IMR-90 (cell line): ENCODE measurements around the gene YKT6. TPM values are rescaled to one million over a fixed set of nuclear protein-coding genes. Genes with fewer than 3 reads are reported as not detected.

Source experiments
- ATAC-seq: fragments of 200-7000 bp; cut with Tn5 transposase; 2 replicates; pipeline ENCODE4 v1.9.1; 2020; ENCODE audit warnings: low read depth, mild to moderate bottlenecking, moderate library complexity
- BruUV-seq: library from RNA; stranded (reverse); fragments of 400-500 nt; replicated peaks from 2 replicates; lab custom pipeline; 2021; lab: Mats Ljungman, UMichigan
- CTCF ChIA-PET: fragments of 300-600 bp; formaldehyde crosslinking; extraction: SDS; loops from one replicate; lab custom pipeline; 2021; ENCODE audit warnings: antibody characterized with exemption; lab: Yijun Ruan, JAX
- POLR2A ChIA-PET: fragments of 300-600 bp; sonication (Branson Sonifier 250); formaldehyde crosslinking; loops from one replicate; lab custom pipeline; 2022; ENCODE audit warnings: antibody characterized with exemption; ENCODE audit not compliant: unreplicated experiment; lab: Charles Lee
- DNase-seq: peaks from one replicate; pipeline ENCODE4 v3.0.0; 2013
- H2AFZ ChIP-seq: replicated peaks from 2 replicates; pipeline ENCODE3; 2013; ENCODE audit warnings: low read length, mild to moderate bottlenecking; ENCODE audit not compliant: poor library complexity
- H2AK5ac ChIP-seq: 2 replicates; pipeline ENCODE4 v1.6.1; 2013; ENCODE audit warnings: low read depth, low read length, inconsistent platforms
- H2AK9ac ChIP-seq: replicated peaks from 2 replicates; pipeline ENCODE3; 2013; ENCODE audit warnings: mild to moderate bottlenecking, low read depth, low read length, moderate library complexity; ENCODE audit not compliant: poor library complexity
- H2BK120ac ChIP-seq: 2 replicates; pipeline ENCODE4 v1.6.1; 2013; ENCODE audit warnings: low read depth, low read length, inconsistent platforms
- H2BK15ac ChIP-seq: 3 replicates; pipeline ENCODE4 v1.6.1; 2013; ENCODE audit warnings: low read depth, low read length, inconsistent platforms
- H2BK20ac ChIP-seq: 2 replicates; pipeline ENCODE4 v1.6.1; 2013; ENCODE audit warnings: low read depth, mild to moderate bottlenecking, inconsistent platforms, low read length, moderate library complexity
- H2BK5ac ChIP-seq: 2 replicates; pipeline ENCODE4 v1.6.1; 2013; ENCODE audit warnings: mild to moderate bottlenecking, low read depth, low read length, inconsistent platforms; ENCODE audit not compliant: poor library complexity, severe bottlenecking
- H3K14ac ChIP-seq: replicated peaks from 2 replicates; pipeline ENCODE4 v1.6.1; 2013; ENCODE audit warnings: low read depth, low read length, inconsistent platforms
- H3K18ac ChIP-seq: 2 replicates; pipeline ENCODE4 v1.6.1; 2013; ENCODE audit warnings: low read depth, low read length, control low read depth
- H3K23ac ChIP-seq: 2 replicates; pipeline ENCODE4 v1.6.1; 2013; ENCODE audit warnings: low read depth, low read length, inconsistent platforms
- H3K27ac ChIP-seq: 2 replicates; pipeline ENCODE4 v1.5.1; 2013; ENCODE audit warnings: mild to moderate bottlenecking, control low read depth, low read length; ENCODE audit not compliant: insufficient read depth
- H3K27me3 ChIP-seq: 2 replicates; pipeline ENCODE4 v1.6.1; 2013; ENCODE audit warnings: low read length; ENCODE audit not compliant: control insufficient read depth, insufficient read depth
- H3K36me3 ChIP-seq: 2 replicates; pipeline ENCODE4 v1.6.1; 2013; ENCODE audit warnings: low read length, mixed read lengths; ENCODE audit not compliant: control insufficient read depth, insufficient read depth
- H3K4ac ChIP-seq: 2 replicates; pipeline ENCODE4 v1.6.1; 2013; ENCODE audit warnings: low read depth, low read length, inconsistent platforms
- H3K4me1 ChIP-seq: 2 replicates; pipeline ENCODE4 v1.6.1; 2013; ENCODE audit warnings: low read length, mixed read lengths; ENCODE audit not compliant: control insufficient read depth, insufficient read depth
- H3K4me2 ChIP-seq: 2 replicates; pipeline ENCODE4 v1.6.1; 2013; ENCODE audit warnings: low read depth, mild to moderate bottlenecking, control low read depth, low read length, moderate library complexity
- H3K4me3 ChIP-seq: 2 replicates; pipeline ENCODE4 v1.5.1; 2013; ENCODE audit warnings: low read depth, mild to moderate bottlenecking, control low read depth, low read length, moderate library complexity; ENCODE audit not compliant: insufficient read depth
- H3K56ac ChIP-seq: 2 replicates; pipeline ENCODE4 v1.6.1; 2013; ENCODE audit warnings: low read length, inconsistent platforms; ENCODE audit not compliant: insufficient read depth; ENCODE audit errors: extremely low read depth
- H3K79me1 ChIP-seq, 2 experiments: 2 replicates each; pipeline ENCODE4 v1.6.1; 2013; ENCODE audit warnings: low read length in 2 of 2, inconsistent platforms in 1 of 2, low read depth in 1 of 2
- H3K9ac ChIP-seq: 2 replicates; pipeline ENCODE4 v1.6.1; 2013; ENCODE audit warnings: low read depth, low read length, control low read depth
- H3K9me1 ChIP-seq: 2 replicates; pipeline ENCODE4 v1.6.1; 2013; ENCODE audit warnings: low read length, inconsistent platforms; ENCODE audit not compliant: insufficient read depth
- H3K9me3 ChIP-seq: 2 replicates; pipeline ENCODE4 v1.6.1; 2013; ENCODE audit warnings: low read length; ENCODE audit not compliant: control insufficient read depth, insufficient read depth
- H4K20me1 ChIP-seq: 2 replicates; pipeline ENCODE4 v1.6.1; 2013; ENCODE audit warnings: low read length, inconsistent platforms; ENCODE audit not compliant: insufficient read depth
- H4K5ac ChIP-seq: 2 replicates; pipeline ENCODE4 v1.6.1; 2013; ENCODE audit warnings: mild to moderate bottlenecking, low read depth, low read length, control low read depth
- H4K8ac ChIP-seq, 2 experiments: 2 replicates each; pipeline ENCODE4 v1.6.1; 2013; ENCODE audit warnings: low read depth in 2 of 2, low read length in 2 of 2, control low read depth in 1 of 2, inconsistent platforms in 1 of 2
- H4K91ac ChIP-seq: 2 replicates; pipeline ENCODE4 v1.6.1; 2013; ENCODE audit warnings: low read depth, low read length, inconsistent platforms; ENCODE audit not compliant: insufficient read depth
- BHLHE40 ChIP-seq: fragments of 150-350 bp; IDR thresholded peaks from 2 replicates; pipeline ENCODE4 v1.6.1; 2016; ENCODE audit warnings: mild to moderate bottlenecking, low read depth, low read length
- CHD1 ChIP-seq: IDR thresholded peaks from 2 replicates; pipeline ENCODE4 v1.6.1; 2012; ENCODE audit warnings: low read depth, low read length, improper control_type of control experiment
- MAZ ChIP-seq: IDR thresholded peaks from 2 replicates; pipeline ENCODE4 v1.6.1; 2012; ENCODE audit warnings: low read depth, mild to moderate bottlenecking, low read length, improper control_type of control experiment, moderate library complexity, borderline replicate concordance
- POLR2A ChIP-seq: IDR thresholded peaks from 2 replicates; pipeline ENCODE4 v1.6.1; 2012; ENCODE audit warnings: mild to moderate bottlenecking, low read depth, low read length
- RCOR1 ChIP-seq: IDR thresholded peaks from 2 replicates; pipeline ENCODE4 v1.6.1; 2012; ENCODE audit warnings: mild to moderate bottlenecking, low read length, improper control_type of control experiment; ENCODE audit not compliant: insufficient replicate concordance
- WGBS, 2 experiments: methylation state at CpG; one replicate each; pipeline versions ENCODE4 v1.1.5 to v1.1.7; 2013; ENCODE audit warnings: missing lambda C conversion rate in 2 of 2; ENCODE audit not compliant: insufficient read length in 1 of 2; ENCODE audit errors: extremely low coverage in 2 of 2; 5-methylcytosine and 5-hydroxymethylcytosine counted together
- dilution Hi-C: fragments of 300-500 bp; cut with HindIII; formaldehyde crosslinking; loops from one replicate; pipeline ENCODE4 v1.14.3; 2018; ENCODE audit warnings: low sequenced_read_pairs; ENCODE audit not compliant: unreplicated experiment
- in situ Hi-C: fragments of 300-500 bp; cut with MboI; formaldehyde crosslinking; loops from 3 replicates; pipeline ENCODE4 v1.14.3; 2019; ENCODE audit warnings: low sequenced_read_pairs, inconsistent platforms, mixed read lengths
- intact Hi-C: fragments of 100-400 bp; cut with micrococcal nuclease; formaldehyde crosslinking; loops from 2 replicates; pipeline ENCODE4 v1.10.0; 2022
- polyA plus RNA-seq, 3 experiments: library from polyadenylated mRNA; depleted of rRNA; stranded (reverse); fragments of >200 nt; gene quantifications; 2 replicates each; pipeline ENCODE4 v1.2.3, GENCODE V29; 2012; ENCODE audit warnings: low replicate concordance in 1 of 3
- total RNA-seq: library from RNA; depleted of rRNA; stranded (reverse); fragments of >200 nt; gene quantifications from 2 replicates; pipeline ENCODE4 v1.2.3, GENCODE V29; 2012
- TF ChIP-seq, protein P1 (sequence below): conservative IDR thresholded peaks from 2 replicates; pipeline ENCODE4 v1.5.1; 2012; ENCODE audit warnings: mild to moderate bottlenecking, low read depth, low read length, improper control_type of control experiment
- TF ChIP-seq, protein P2 (sequence below): fragments of 150-350 bp; IDR thresholded peaks from 2 replicates; pipeline ENCODE4 v1.6.1; 2017; ENCODE audit warnings: mild to moderate bottlenecking, antibody characterized with exemption, low read length, low read depth

Gene YKT6
- total and polyA plus RNA-seq, 2 of the 4 experiments (the other 2 are of a cell fraction), result 115 to 120 TPM

GRCh38 chr7:44215531-44215930 lies 14.8 kb downstream of the YKT6 start:
- ATAC-seq (no peak), DNase-seq (no peak)
- Histone ChIP-seq H3K56ac (no peak overlapping the region), H2BK15ac (no peak overlapping the region), H3K4me1 (no peaks in the 10 kb centered on the region), H2BK5ac (no peak overlapping the region), H4K8ac (no peak overlapping the region), H2AFZ (peak overlapping the region; percentile 24), H3K27ac (no peak overlapping the region), H4K20me1 (peaks cover 12% of the 10 kb centered on the region), H3K23ac (no peak overlapping the region), H3K36me3 (peaks cover 33% of the 10 kb centered on the region), H3K9ac (no peak overlapping the region), H3K18ac (no peak overlapping the region), H4K91ac (no peak overlapping the region), H3K4me3 (no peak overlapping the region), H2AK9ac (no peak overlapping the region), H3K9me3 (peaks cover 3% of the 10 kb centered on the region), H3K4me2 (no peak overlapping the region), H3K4ac (no peak overlapping the region), H2AK5ac (no peak overlapping the region), H3K9me1 (no peaks in the 10 kb centered on the region; the same call in 1 of the 2 replicates), H3K79me1 (peaks cover 0 to 3% of the 10 kb centered on the region in 2 experiments; a peak in 2 of 4 replicates), H2BK120ac (no peak overlapping the region), H2BK20ac (no peak overlapping the region), H4K5ac (no peak overlapping the region), H3K14ac (no peak overlapping the region), H3K27me3 (no peaks in the 10 kb centered on the region)
- WGBS, 2 experiments, result 100% methylated on average over 4 of the region's 7 CpGs; no CpG with 5 or more reads in 1 of the 2 experiments
- BruUV-seq, result no TSS peak
- ChIA-PET CTCF (no interaction called here), POLR2A (no interaction called here)
- intact Hi-C loops, result no loop called here
- TF ChIP-seq CHD1 (no peak), MAZ (no peak), POLR2A (no peak), RCOR1 (no peak), BHLHE40 (no peak)
- TF ChIP-seq, protein P1, sequence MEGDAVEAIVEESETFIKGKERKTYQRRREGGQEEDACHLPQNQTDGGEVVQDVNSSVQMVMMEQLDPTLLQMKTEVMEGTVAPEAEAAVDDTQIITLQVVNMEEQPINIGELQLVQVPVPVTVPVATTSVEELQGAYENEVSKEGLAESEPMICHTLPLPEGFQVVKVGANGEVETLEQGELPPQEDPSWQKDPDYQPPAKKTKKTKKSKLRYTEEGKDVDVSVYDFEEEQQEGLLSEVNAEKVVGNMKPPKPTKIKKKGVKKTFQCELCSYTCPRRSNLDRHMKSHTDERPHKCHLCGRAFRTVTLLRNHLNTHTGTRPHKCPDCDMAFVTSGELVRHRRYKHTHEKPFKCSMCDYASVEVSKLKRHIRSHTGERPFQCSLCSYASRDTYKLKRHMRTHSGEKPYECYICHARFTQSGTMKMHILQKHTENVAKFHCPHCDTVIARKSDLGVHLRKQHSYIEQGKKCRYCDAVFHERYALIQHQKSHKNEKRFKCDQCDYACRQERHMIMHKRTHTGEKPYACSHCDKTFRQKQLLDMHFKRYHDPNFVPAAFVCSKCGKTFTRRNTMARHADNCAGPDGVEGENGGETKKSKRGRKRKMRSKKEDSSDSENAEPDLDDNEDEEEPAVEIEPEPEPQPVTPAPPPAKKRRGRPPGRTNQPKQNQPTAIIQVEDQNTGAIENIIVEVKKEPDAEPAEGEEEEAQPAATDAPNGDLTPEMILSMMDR, result no peak
- TF ChIP-seq, protein P2, sequence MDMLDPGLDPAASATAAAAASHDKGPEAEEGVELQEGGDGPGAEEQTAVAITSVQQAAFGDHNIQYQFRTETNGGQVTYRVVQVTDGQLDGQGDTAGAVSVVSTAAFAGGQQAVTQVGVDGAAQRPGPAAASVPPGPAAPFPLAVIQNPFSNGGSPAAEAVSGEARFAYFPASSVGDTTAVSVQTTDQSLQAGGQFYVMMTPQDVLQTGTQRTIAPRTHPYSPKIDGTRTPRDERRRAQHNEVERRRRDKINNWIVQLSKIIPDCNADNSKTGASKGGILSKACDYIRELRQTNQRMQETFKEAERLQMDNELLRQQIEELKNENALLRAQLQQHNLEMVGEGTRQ, result no peak
- dilution Hi-C loops, result no loop called here
- in situ Hi-C loops, result no loop called here
